GM19324 (cell line): Measurements from ENCODE around the gene LRBA.
"Not testable (repeated sequence)": the region's sequence is repeated elsewhere in the genome, so short reads cannot be mapped to it uniquely, and the experiment has no call there.

ENCODE experiments used
- ATAC-seq: cut with Tn5 transposase; IDR thresholded peaks from one replicate; pipeline ENCODE4 v1.9.1; 2021; ENCODE audit warnings: mild to moderate bottlenecking, moderate library complexity; ENCODE audit not compliant: unreplicated experiment, low FRiP score

LRBA gene

GRCh38 chr4:150948074-150948473, 67.0 kb downstream of the LRBA start:
- ATAC-seq, result no peak

DNA sequence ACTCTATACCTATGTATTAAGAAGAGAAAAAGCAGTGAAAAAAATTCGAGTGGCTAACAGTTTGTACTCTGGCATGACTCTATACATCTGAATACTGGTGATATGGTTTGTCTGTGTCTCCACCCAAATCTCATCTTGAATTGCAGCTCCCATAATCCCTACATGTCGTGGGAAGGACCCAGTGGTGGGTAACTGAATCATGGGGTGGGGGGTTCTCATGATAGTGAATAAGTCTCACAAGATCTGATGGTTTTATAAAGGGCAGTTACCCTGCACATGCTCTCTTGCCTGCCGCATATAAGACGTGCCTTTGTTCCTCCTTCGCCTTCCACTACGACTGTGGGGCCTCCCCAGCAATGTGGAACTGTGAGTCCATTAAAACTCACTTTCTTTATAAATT, 70.4 kb downstream of the LRBA start:
- ATAC-seq, result no peak

DNA sequence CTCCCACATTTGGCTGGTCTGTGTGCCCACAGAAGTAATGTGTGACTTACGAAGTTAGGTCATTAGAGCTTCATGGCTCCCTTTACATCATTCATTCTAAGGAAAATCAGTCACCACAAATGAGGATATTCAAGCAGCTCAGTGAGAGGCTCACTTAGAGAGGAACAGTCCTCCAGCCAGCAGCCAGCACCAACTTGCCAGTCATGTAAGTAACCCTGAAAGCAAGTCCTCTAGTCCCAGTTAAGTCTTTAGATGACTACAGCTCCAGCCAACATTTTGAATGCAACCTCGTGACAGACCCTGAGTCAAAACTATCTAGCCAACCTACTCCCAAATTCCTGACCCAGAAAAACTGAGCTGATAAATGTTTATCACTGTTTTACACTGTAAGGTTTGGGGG, 71.3 kb downstream of the LRBA start:
- no peak for ATAC-seq

GRCh38 chr4:150943126-150943525, 72.0 kb downstream of the LRBA start:
- no peak for ATAC-seq

DNA sequence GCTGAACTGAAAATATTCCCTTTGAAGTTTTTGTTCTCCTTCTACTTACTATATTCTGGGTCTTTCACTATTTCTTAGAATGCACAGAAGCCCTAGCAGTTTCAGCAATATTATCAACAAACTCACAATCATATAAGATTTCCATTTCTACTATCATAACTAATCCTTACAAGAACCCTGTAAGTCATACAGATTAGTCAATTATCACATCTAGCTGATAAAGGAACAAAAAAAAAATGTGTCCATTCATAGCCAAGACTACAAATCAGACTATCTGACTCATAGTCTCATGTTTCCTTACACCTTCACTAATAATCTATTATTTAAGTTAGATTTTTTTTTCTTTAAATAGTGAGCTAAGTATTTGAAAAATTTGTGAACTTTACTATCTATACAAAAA, 72.5 kb downstream of the LRBA start:
- no peak for ATAC-seq

GRCh38 chr4:150940123-150940522, 75.0 kb downstream of the LRBA start:
- ATAC-seq, result no peak

DNA sequence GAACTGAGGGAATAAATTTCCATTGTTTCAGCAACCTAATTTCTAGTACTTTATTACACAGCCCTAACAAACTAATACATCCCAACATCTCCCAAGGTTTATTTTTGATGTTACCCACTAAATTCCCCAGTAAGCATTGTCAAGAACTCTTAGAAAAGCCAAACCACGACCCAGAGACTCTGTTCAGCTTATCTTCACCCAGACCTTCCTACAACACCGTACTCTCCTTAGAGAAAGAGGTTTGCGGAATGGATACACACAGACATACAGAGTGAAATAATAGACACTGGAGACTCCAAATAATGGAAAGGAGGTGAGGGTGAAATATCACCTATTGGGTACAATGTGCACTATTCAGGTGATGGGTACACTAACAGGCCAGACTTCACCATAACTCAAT, 75.6 kb downstream of the LRBA start:
- ATAC-seq, result no peak

- ATAC-seq, result no peak
These were observed 76.1 kb downstream of the LRBA start for GRCh38 chr4:150938873-150939499.

GRCh38 chr4:150938417-150938816, 76.7 kb downstream of the LRBA start:
- no peak for ATAC-seq

DNA sequence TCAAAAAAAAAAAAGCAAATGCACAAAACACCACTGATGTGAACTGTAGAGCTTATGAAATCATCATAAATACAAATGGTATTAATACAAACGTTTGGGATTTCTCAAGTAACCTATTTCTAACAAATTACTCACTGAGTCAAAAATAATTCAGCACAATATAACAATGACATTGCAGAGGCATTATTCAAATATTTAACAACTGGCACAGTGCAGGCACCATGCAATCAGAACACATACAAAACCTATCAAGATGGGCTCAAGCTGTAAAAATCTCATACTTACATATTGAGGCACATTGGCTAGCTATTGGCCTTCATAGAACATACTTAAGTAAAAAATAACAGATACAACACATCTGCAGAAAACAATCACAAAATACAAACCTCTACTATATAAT, 81.1 kb downstream of the LRBA start:
- no peak for ATAC-seq

- ATAC-seq, result no peak
These were observed 83.3 kb downstream of the LRBA start for GRCh38 chr4:150931796-150932195.

DNA sequence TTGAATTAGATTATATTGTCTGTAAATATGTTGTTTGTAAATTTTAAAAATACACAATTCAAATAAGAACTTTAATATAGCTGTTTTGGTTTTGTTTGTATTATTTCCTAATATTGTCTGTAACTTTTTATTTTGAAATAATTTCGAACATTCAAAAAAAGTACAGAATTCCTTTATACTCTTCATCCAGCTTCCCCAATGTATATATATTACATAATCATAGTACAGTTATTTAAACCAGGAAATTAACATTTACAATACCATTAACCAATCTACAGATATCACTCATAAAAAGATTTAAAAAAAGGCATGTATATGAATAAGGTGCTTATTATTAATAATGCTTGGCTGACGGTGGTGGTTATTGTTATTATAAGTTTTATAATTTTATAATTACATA, 84.1 kb downstream of the LRBA start:
- no peak for ATAC-seq

- no peak for ATAC-seq
These were observed 91.1 kb downstream of the LRBA start for GRCh38 chr4:150923945-150924344.

DNA sequence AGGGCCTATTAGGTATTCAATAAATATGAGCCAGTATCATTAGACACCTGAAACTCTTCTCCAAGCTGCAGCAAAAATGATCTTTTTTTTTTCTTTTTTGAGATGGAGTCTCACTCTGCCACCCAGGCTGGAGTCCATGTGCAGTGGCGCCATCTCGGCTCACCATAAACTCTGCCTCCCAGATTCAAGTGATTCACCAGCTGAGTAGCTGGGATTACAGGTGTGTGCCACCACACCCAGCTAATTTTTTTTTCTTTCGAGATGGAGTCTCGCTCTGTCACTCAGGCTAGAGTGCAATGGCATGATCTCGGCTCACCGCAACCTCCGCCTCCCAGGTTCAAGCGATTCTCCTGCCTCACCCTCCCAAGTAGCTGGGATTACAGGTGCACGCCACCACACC, 93.6 kb downstream of the LRBA start:
- not testable (repeated sequence) for ATAC-seq

DNA sequence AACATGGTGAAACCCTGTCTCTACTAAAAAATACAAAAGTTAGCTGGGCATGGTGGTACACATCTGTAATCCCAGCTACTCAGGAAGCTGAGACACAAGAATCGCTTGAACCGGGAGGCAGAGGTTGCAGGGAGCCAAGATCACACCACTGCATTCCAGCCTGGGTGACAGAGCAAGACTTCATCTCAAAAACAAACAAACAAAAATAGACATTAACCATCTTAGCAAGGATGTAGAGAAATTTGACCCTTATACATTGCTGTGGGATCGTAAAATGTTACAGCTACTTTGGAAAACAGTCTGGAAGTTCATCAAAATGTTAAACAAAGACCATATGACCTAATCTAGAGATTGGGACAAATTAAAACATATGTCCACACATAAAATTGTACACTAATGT, 96.5 kb downstream of the LRBA start:
- ATAC-seq, result not testable (repeated sequence)

GRCh38 chr4:150911326-150911725, 103.8 kb downstream of the LRBA start:
- no peak for ATAC-seq

DNA sequence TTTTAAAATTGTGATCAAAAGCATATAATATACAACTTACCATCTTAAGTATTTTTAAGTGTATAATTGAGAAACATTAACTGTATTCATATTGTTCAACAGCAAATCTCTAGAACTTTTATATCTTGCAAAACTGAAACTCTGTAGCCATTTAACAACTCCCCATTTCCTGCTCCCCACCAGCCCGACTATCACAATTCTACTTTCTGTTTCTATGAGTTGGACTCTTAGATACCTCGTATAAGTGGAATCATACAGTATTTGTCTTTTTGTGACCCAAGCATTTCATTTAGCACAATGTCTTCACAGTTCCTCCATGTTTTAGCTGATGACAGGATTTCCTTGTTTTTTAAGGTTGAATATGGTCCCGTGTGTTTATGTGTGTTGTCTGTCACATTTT, 106.0 kb downstream of the LRBA start:
- no peak for ATAC-seq

DNA sequence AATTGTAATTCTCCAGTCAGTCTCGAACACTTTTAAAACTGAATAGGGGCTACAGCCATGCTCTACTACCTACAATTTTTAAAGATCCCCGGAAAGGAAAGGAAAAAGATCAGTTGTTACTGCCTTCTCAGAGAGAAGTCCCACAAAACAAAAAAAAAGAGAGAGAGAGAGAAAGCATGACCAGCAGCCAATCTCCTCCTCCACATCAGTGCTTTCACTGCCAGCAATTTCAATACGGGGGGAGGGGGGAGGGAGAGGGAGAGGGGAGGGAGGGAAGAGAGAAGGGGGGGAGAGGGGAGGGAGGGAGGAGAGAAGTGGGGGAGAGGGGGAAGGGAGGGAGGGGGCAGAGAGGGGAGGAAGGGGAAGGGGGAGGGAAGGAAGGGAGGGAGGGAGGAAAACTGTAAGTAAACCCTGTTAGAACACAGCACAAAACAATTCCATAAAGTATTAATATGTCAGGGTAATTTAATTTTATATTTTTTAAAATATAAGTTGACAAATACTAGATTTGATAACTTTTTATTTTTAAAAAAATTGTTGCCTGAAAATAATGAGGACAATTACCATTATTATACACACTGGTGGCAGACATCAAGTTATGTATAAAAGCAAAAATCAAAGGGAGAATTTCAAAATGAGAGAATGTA, 108.0 kb downstream of the LRBA start:
- no peak for ATAC-seq

DNA sequence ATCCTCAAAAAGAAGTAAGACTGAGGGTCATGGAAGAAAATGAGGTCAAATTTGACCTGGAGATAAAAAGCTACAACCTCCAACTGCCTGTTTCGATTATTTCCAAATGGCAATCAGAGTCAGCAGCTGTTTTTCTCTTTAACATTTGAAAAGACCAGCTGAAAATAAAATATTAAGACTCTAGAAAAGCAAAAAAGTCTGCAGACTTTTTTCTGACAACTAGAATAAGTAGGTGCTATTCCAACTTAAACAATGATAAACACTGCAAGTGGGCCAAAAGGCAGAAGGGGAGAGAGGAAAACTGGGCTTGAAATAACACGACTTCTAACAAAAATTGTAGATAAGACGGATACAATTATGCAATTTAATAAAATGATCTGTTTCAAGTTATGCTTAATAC, 110.4 kb downstream of the LRBA start:
- no peak for ATAC-seq

DNA sequence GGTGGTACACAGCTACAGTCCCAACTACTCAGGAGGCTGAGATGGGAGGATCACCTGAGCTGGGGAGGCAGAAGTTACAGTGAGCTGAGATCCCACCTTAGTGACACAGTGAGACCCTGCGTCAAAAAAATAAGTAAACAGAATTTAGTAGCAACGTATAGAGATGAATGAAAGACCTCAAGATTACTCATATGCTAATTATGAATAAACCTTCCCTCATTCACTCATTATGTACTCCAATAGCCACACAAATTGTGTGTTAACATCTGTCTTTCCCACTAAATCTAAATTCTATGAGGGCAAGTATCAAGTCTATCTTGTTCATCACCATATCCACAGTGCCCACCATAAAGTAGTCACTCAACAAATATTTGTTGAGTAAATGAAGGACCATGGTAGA, 111.5 kb downstream of the LRBA start:
- ATAC-seq, result no peak

- no peak for ATAC-seq
These were observed 118.6 kb downstream of the LRBA start for GRCh38 chr4:150896497-150896896.

DNA sequence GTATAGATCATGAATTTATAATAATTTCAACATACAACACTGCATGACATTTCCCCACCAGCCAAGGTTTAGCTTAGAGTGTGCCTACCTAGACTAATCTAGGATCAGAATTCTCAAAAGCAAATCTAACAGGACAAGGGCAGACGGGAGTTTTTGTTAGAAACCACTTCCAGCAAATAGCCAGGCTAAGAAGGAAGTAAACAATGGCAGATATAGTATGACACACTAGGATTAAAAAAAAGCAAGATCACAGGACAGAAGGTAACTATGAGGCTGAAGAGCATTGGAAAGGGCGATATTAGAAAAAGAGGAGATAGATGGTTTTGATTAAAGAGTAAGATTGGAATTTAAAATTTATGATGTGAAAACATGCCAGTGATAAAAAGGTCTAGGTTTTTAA, 124.8 kb downstream of the LRBA start:
- ATAC-seq, result no peak

GRCh38 chr4:150889306-150889705, 125.8 kb downstream of the LRBA start:
- ATAC-seq, result no peak
